ENCODE data around the gene SLC9C2.

Gene SLC9C2

GRCh38 chr1:173467426-173467825 lies 135.4 kb downstream of the SLC9C2 start:
- TF ChIP-seq TAF1 (IDR thresholded peaks at IDR 0.05; ENCODE audit: borderline replicate concordance, insufficient read depth, low read length): no peak
- no peak for TF ChIP-seq FOXP2 (optimal IDR thresholded peaks at IDR 0.05; ENCODE audit: borderline replicate concordance, extremely low read depth, extremely low read length, insufficient read depth)
- TF ChIP-seq POLR2AphosphoS5 (IDR thresholded peaks at IDR 0.05; ENCODE audit: low read depth, low read length): no peak
- TF ChIP-seq REST (IDR thresholded peaks at IDR 0.05; ENCODE audit: insufficient read depth in 1 of 2, low read depth in 2 of 2, low read length in 2 of 2): no peak
- TF ChIP-seq SIN3A (IDR thresholded peaks at IDR 0.05; ENCODE audit: borderline replicate concordance, insufficient read depth, low read length): no peak

GRCh38 chr1:173459885-173460284 lies 143.0 kb downstream of the SLC9C2 start:
- TF ChIP-seq FOXP2 (optimal IDR thresholded peaks at IDR 0.05; ENCODE audit: borderline replicate concordance, extremely low read depth, extremely low read length, insufficient read depth) (no peak), TAF1 (IDR thresholded peaks at IDR 0.05; ENCODE audit: borderline replicate concordance, insufficient read depth, low read length) (no peak), REST (IDR thresholded peaks at IDR 0.05; ENCODE audit: insufficient read depth in 1 of 2, low read depth in 2 of 2, low read length in 2 of 2) (no peak), POLR2AphosphoS5 (IDR thresholded peaks at IDR 0.05; ENCODE audit: low read depth, low read length) (no peak), SIN3A (IDR thresholded peaks at IDR 0.05; ENCODE audit: borderline replicate concordance, insufficient read depth, low read length) (no peak)

GRCh38 chr1:173454966-173455524 lies 147.8 kb downstream of the SLC9C2 start:
- no peak for TF ChIP-seq TAF1 (IDR thresholded peaks at IDR 0.05; ENCODE audit: borderline replicate concordance, insufficient read depth, low read length)
- no peak for TF ChIP-seq POLR2AphosphoS5 (IDR thresholded peaks at IDR 0.05; ENCODE audit: low read depth, low read length)
- TF ChIP-seq REST (IDR thresholded peaks at IDR 0.05; ENCODE audit: insufficient read depth in 1 of 2, low read depth in 2 of 2, low read length in 2 of 2): no peak
- no peak for TF ChIP-seq SIN3A (IDR thresholded peaks at IDR 0.05; ENCODE audit: borderline replicate concordance, insufficient read depth, low read length)
- no peak for TF ChIP-seq FOXP2 (optimal IDR thresholded peaks at IDR 0.05; ENCODE audit: borderline replicate concordance, extremely low read depth, extremely low read length, insufficient read depth)

GRCh38 chr1:173453982-173454381 lies 148.9 kb downstream of the SLC9C2 start:
- TF ChIP-seq SIN3A (IDR thresholded peaks at IDR 0.05; ENCODE audit: borderline replicate concordance, insufficient read depth, low read length) (no peak), POLR2AphosphoS5 (IDR thresholded peaks at IDR 0.05; ENCODE audit: low read depth, low read length) (no peak)

GRCh38 chr1:173451981-173452380 lies 150.9 kb downstream of the SLC9C2 start:
- TF ChIP-seq POLR2AphosphoS5 (IDR thresholded peaks at IDR 0.05; ENCODE audit: low read depth, low read length) (no peak), FOXP2 (optimal IDR thresholded peaks at IDR 0.05; ENCODE audit: borderline replicate concordance, extremely low read depth, extremely low read length, insufficient read depth) (no peak), TAF1 (IDR thresholded peaks at IDR 0.05; ENCODE audit: borderline replicate concordance, insufficient read depth, low read length) (no peak), REST (IDR thresholded peaks at IDR 0.05; ENCODE audit: insufficient read depth in 1 of 2, low read depth in 2 of 2, low read length in 2 of 2) (no peak), SIN3A (IDR thresholded peaks at IDR 0.05; ENCODE audit: borderline replicate concordance, insufficient read depth, low read length) (no peak)

Data from PFSK-1 (cell line).